T-helper 9 cell (primary cell): ENCODE data around the gene PMEPA1.

ENCODE experiments used
- DNase-seq: peaks from one replicate; pipeline ENCODE4 v3.0.0-alpha.2; 2020

PMEPA1 gene

DNA sequence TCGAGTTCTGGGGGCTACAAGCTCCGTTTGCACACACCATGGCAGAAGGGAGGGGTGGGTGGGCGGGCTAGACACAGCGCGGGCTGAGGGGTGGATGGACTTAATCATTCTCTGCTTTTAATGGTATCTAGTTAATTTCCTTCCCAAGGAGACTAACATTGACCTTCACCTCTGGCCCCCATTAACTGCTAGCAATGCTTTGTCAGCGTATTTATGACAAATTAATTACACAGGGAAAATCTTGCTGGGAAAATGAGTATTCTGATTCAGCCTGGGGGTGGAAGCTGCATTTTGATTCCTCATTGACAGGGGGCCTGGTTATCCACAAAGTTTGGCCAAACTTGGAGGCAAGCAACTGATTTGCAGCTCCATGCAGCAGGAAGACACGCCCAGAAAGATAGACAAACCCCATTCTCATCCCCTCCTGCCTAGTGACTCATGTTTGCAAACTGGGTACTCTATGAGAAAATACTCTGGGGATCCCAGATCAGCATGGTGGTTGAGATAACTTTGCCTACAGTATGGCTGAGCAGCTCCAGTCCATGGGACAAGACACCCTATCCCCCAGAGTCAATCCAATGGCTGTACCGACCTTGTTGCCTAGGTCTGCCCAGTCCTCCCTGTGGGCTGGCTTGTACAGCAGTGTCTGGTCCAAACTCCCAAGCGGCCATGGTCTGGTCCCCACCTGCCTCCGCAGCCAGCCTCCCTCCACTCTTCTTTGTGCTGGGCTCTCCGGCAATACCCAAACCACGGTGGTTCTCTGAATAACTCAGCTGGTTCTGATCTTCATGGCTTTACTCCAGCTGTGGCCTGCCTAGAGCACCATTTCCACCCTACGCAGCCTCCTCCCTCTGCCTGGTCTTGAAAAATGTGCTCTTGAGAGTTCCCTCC, 109.2 kb downstream of the PMEPA1 start:
- DNase-seq: no peak

DNA sequence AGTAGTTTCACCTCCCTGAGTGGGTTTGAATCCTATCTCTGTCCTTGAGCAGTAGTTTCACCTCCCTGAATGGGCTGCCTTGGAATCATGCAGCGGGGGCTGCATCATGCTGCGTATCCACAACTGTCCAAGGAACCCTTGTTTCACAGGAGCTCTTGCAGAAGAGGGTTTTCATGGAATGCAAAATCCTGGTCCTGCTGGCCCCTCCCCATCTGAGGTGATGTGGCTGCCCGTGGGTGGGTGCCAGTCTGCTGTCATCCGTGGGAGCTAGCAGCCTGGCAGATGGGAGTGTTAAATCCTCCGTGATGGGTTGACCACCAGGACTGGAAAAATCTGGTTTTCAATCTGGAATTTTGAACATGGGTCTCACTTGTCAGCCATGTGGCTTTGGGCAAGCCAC, 111.3 kb downstream of the PMEPA1 start:
- no peak for DNase-seq
